K562 (cell line): Measurements from ENCODE around the gene LYAR. TPM values are rescaled to one million over a fixed set of nuclear protein-coding genes. Genes with fewer than 3 reads are reported as not detected.

Source experiments
- FUS ChIP-seq: fragments of 200-400 bp; formaldehyde crosslinking; optimal IDR thresholded peaks from 2 replicates; pipeline ENCODE3; 2017; ENCODE audit warnings: low read depth, low read length
- PREB ChIP-seq: sonication (generic); formaldehyde crosslinking; IDR thresholded peaks from 2 replicates; pipeline ENCODE4 v1.8.1; 2023; ENCODE audit warnings: mild to moderate bottlenecking, missing genetic modification reagents
- RAD51 ChIP-seq: fragments of 450-650 bp; IDR thresholded peaks from 2 replicates; pipeline ENCODE4 v1.7.1; 2016; ENCODE audit warnings: low read depth, mild to moderate bottlenecking, borderline replicate concordance
- ZNF518B ChIP-seq: fragments of 250-450 bp; sonication (Bioruptor Pico); IDR thresholded peaks from 2 replicates; pipeline ENCODE4 v1.5.0; 2021; ENCODE audit warnings: mild to moderate bottlenecking, moderate library complexity
- polyA plus RNA-seq, 8 experiments: library from polyadenylated mRNA; depleted of rRNA in 4 of 8; stranded (reverse) in 5 of 8; unstranded in 3 of 8; fragments of >200 nt; fragmentation: Nextera tagmentation in 2 of 8; fragmentation: Illumina TruSeq in 1 of 8; extraction: Ambion mirVana in 2 of 8; extraction: Trizol in 1 of 8; gene quantifications; 2 replicates each; pipeline versions ENCODE4 v1.2.1 to v1.2.3, GENCODE V29; 2011 to 2014; ENCODE audit warnings: inconsistent platforms in 1 of 8, missing spikeins in 1 of 8
- total RNA-seq, 7 experiments: library from RNA; depleted of rRNA in 6 of 7; stranded (reverse); fragments of >200 nt in 6 of 7; fragmentation: Illumina TruSeq in 2 of 7; extraction: Trizol in 2 of 7; gene quantifications; 2 replicates each; pipeline versions ENCODE4 v1.2.1 to v1.2.3, GENCODE V29; 2011 to 2021; ENCODE audit warnings: low replicate concordance in 1 of 7
- TF ChIP-seq, protein P1 (sequence below): fragments of 450-650 bp; IDR thresholded peaks from 2 replicates; pipeline ENCODE4 v1.6.1; 2018; ENCODE audit warnings: mild to moderate bottlenecking, low read depth; ENCODE audit not compliant: partially characterized antibody

The LYAR gene
- total and polyA plus RNA-seq, 9 of the 15 experiments (the other 6 are each of a cell fraction or from before 2014, with no cell fraction given) = 28.3 to 172 (median 127) TPM

DNA sequence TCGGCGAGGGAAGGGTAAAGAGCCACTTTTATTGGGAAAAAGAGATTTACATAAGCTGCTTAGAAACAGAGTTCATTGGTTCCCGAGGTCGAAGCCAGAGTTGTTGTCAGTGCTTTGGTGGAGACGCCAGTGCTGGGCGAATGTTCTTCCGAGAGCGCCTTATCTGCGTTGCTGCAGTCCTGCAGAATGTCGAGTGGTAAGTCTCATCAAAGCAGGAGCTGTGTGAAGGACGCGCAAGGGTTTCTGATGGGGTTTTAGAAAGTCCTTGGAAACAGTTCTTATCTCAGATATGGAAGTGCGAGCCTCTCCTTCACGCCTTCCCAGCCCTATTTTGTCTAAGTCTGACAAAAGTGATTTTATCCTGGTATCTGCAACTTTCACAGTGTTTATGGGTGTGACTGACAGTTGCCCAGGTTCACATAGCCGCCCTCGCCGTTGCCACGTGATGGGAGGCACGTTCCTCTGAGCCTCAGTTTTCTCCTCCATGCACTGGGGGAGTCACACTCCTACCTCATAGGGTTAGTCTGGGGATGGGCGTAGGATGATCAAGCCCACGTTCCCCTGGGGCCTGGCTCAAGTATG, 49.6 kb upstream of the LYAR start (continued):
- TF ChIP-seq PREB (no peak), RAD51 (peak; percentile 68; the same call in 1 of the 2 replicates), ZNF518B (CRISPR knock-in tag) (no peak), FUS (no peak)
- TF ChIP-seq, protein P1, sequence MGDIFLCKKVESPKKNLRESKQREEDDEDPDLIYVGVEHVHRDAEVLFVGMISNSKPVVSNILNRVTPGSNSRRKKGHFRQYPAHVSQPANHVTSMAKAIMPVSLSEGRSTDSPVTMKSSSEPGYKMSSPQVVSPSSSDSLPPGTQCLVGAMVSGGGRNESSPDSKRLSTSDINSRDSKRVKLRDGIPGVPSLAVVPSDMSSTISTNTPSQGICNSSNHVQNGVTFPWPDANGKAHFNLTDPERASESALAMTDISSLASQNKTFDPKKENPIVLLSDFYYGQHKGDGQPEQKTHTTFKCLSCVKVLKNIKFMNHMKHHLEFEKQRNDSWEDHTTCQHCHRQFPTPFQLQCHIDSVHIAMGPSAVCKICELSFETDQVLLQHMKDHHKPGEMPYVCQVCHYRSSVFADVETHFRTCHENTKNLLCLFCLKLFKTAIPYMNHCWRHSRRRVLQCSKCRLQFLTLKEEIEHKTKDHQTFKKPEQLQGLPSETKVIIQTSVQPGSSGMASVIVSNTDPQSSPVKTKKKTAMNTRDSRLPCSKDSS = no peak
